Measurements from ENCODE around the gene POC5.

POC5 gene

DNA sequence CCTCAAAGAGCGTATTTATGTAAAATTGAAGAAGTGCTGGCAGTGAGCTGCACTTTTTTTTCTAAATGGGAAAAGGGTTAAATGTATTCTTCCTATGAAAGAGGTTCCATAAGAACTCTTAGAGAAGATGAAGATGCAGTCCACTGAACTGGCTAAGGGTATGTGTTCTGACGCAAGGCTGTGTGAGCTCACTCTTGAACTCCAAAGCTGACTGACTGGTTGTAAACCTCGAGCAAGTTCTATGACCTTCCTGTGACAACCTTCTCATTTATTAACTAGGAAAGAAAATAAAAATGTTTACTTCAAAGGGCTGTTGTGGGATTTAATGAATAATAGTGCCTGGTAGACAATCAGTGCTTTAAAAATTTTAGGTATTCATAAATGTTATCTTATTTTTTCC lies 46.7 kb downstream of the POC5 start:
- WGBS, result 90% methylated on average over 2 of the region's 3 CpGs
- Histone ChIP-seq H2BK12ac (ENCODE audit: low read length in 2 of 2) (no peak overlapping the region), H2BK5ac (ENCODE audit: low read depth, low read length, poor library complexity, severe bottlenecking) (no peak overlapping the region)

DNA sequence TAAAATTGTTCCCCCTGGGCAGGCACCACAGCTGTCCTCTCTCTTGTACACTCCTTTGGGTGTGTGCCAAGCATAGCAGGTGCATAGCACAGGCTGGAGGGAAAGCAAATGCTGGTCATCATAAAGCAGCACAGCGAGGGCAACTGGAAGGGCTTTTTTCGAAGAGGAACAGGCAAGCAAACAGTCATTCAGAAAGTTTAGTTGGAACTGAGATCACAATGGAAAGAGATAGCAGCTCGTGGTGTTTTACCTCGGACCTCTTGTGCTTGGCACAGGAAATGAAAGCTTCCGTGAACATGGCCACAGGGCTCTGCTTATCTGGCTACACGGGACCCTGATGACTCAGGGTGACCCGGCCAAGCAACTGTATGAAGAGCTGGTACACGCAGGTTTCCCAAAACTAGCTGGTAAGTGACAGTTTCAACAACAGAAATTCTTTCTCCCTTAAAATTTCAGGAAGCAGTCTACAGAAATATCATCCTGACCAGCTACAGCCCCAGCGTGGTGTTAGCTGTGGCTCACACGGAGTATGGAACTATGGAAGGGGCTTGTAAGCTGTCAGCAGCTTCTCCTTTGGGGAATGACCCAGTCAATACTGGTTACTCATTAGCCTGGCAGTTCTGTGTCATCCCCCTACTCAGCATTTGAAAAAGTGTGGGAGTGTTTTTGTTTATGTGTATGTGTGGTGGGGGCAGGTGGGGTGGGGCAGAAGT lies 48.1 kb downstream of the POC5 start:
- Histone ChIP-seq H4K91ac (ENCODE audit: low read length) (no peak overlapping the region), H2BK5ac (ENCODE audit: low read depth, low read length, poor library complexity, severe bottlenecking) (no peak overlapping the region), H3K4me3 (ENCODE audit: insufficient read depth in 1 of 2, low read depth in 1 of 2, low read length in 2 of 2) (no peak overlapping the region), H3K79me1 (replicated peaks; ENCODE audit: low read length, poor library complexity, severe bottlenecking) (no peaks in the 10 kb centered on the region), H3K23ac (ENCODE audit: low read length in 2 of 2) (no peak overlapping the region), H3K9me3 (ENCODE audit: control insufficient read depth, low read length) (no peaks in the 10 kb centered on the region), H4K8ac (ENCODE audit: low read length) (no peak overlapping the region), H3K18ac (ENCODE audit: low read depth in 1 of 2, low read length in 2 of 2) (no peak overlapping the region), H2BK15ac (ENCODE audit: low read depth, poor library complexity, severe bottlenecking) (no peak overlapping the region), H3K9ac (ENCODE audit: low read length) (no peak overlapping the region), H3K27ac (ENCODE audit: low read length, poor library complexity, severe bottlenecking) (no peak overlapping the region), H3K4me1 (ENCODE audit: control insufficient read depth, insufficient read depth, low read depth, low read length) (peaks cover 12% of the 10 kb centered on the region), H2BK12ac (ENCODE audit: low read length in 2 of 2) (no peak overlapping the region), H3K14ac (ENCODE audit: low read length in 2 of 2) (no peak overlapping the region), H3K4me2 (ENCODE audit: low read length, poor library complexity, severe bottlenecking) (peak overlapping the region; percentile 5), H3K4ac (ENCODE audit: low read depth in 1 of 2, low read length in 2 of 2) (no peak overlapping the region), H2BK120ac (ENCODE audit: low read depth, low read length) (no peak overlapping the region), H2AK5ac (ENCODE audit: low read length, severe bottlenecking) (no peak overlapping the region), H3K27me3 (ENCODE audit: control insufficient read depth in 1 of 2, insufficient read depth in 1 of 2, low read length in 2 of 2) (no peaks in the 10 kb centered on the region), H2AFZ (ENCODE audit: low read depth, low read length) (no peak overlapping the region), H3K36me3 (ENCODE audit: control insufficient read depth in 1 of 2, insufficient read depth in 2 of 2, low read depth in 1 of 2, low read length in 2 of 2) (peaks cover 0 to 8% of the 10 kb centered on the region in 2 experiments)
- no peak for DNase-seq
- whole genome bisulfite sequencing, result 50% methylated on average over 10 of the region's 10 CpGs

More for the DNA sequence above, 46.7 kb downstream of the POC5 start:
- H3K27ac ChIP-seq (ENCODE audit: low read length, poor library complexity, severe bottlenecking), result no peak overlapping the region
- H3K18ac ChIP-seq (ENCODE audit: low read depth in 1 of 2, low read length in 2 of 2), result no peak overlapping the region
- no peak overlapping the region for H2AFZ ChIP-seq (ENCODE audit: low read depth, low read length)
- H3K79me1 ChIP-seq (replicated peaks; ENCODE audit: low read length, poor library complexity, severe bottlenecking), result no peaks in the 10 kb centered on the region
- H4K91ac ChIP-seq (ENCODE audit: low read length), result no peak overlapping the region
- H3K4me2 ChIP-seq (ENCODE audit: low read length, poor library complexity, severe bottlenecking), result no peak overlapping the region
- no peak overlapping the region for H3K14ac ChIP-seq (ENCODE audit: low read length in 2 of 2)
- H3K23ac ChIP-seq (ENCODE audit: low read length in 2 of 2), result no peak overlapping the region
- no peak overlapping the region for H3K4me3 ChIP-seq (ENCODE audit: insufficient read depth in 1 of 2, low read depth in 1 of 2, low read length in 2 of 2)
- H2AK5ac ChIP-seq (ENCODE audit: low read length, severe bottlenecking), result no peak overlapping the region
- H4K8ac ChIP-seq (ENCODE audit: low read length), result no peak overlapping the region
- H2BK120ac ChIP-seq (ENCODE audit: low read depth, low read length), result no peak overlapping the region
- H3K4me1 ChIP-seq (ENCODE audit: control insufficient read depth, insufficient read depth, low read depth, low read length), result peaks cover 12% of the 10 kb centered on the region
- H3K9ac ChIP-seq (ENCODE audit: low read length), result no peak overlapping the region
- H3K36me3 ChIP-seq (ENCODE audit: control insufficient read depth in 1 of 2, insufficient read depth in 2 of 2, low read depth in 1 of 2, low read length in 2 of 2), result peaks cover 0 to 19% of the 10 kb centered on the region in 2 experiments
- H3K4ac ChIP-seq (ENCODE audit: low read depth in 1 of 2, low read length in 2 of 2), result no peak overlapping the region
- no peaks in the 10 kb centered on the region for H3K9me3 ChIP-seq (ENCODE audit: control insufficient read depth, low read length)
- no peaks in the 10 kb centered on the region for H3K27me3 ChIP-seq (ENCODE audit: control insufficient read depth in 1 of 2, insufficient read depth in 1 of 2, low read length in 2 of 2)
- no peak overlapping the region for H2BK15ac ChIP-seq (ENCODE audit: low read depth, poor library complexity, severe bottlenecking)
- no peak for DNase-seq

DNA sequence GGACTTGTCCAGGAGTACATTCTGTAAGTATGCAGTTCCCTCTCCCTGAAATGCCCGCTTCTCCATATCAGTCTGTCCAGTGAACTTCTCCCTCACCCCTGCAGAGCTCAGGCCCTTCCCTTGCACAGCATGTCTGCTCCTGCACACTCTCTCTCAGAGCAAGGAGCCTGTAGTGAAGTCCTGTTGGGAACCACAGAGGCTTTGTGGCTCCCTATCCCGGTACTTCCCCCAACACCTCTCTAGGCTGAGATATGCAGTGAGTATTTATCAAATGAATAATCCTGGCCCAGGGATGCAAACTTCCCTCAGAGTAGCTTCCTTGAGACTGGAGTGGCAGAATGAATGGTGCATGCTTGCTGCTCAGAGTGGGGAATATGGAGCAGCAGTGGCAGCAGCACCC lies 48.8 kb downstream of the POC5 start:
- no peak overlapping the region for H2BK5ac ChIP-seq (ENCODE audit: low read depth, low read length, poor library complexity, severe bottlenecking)
- no peak overlapping the region for H3K4me2 ChIP-seq (ENCODE audit: low read length, poor library complexity, severe bottlenecking)
- H3K9ac ChIP-seq (ENCODE audit: low read length), result no peak overlapping the region
- no peak overlapping the region for H3K23ac ChIP-seq (ENCODE audit: low read length in 2 of 2)
- no peak overlapping the region for H2BK12ac ChIP-seq (ENCODE audit: low read length in 2 of 2)
- no peak for DNase-seq
- H2AFZ ChIP-seq (ENCODE audit: low read depth, low read length), result no peak overlapping the region
- H3K9me3 ChIP-seq (ENCODE audit: control insufficient read depth, low read length), result no peaks in the 10 kb centered on the region
- H3K4ac ChIP-seq (ENCODE audit: low read depth in 1 of 2, low read length in 2 of 2), result no peak overlapping the region
- no peak overlapping the region for H4K91ac ChIP-seq (ENCODE audit: low read length)
- H3K4me1 ChIP-seq (ENCODE audit: control insufficient read depth, insufficient read depth, low read depth, low read length), result peaks cover 12% of the 10 kb centered on the region
- H2BK120ac ChIP-seq (ENCODE audit: low read depth, low read length), result no peak overlapping the region
- H3K4me3 ChIP-seq (ENCODE audit: insufficient read depth in 1 of 2, low read depth in 1 of 2, low read length in 2 of 2), result no peak overlapping the region
- no peak overlapping the region for H4K8ac ChIP-seq (ENCODE audit: low read length)
- H3K14ac ChIP-seq (ENCODE audit: low read length in 2 of 2), result no peak overlapping the region
- no peak overlapping the region for H2AK5ac ChIP-seq (ENCODE audit: low read length, severe bottlenecking)
- WGBS, result 100% methylated on average over 1 of the region's 2 CpGs
- H3K79me1 ChIP-seq (replicated peaks; ENCODE audit: low read length, poor library complexity, severe bottlenecking), result no peaks in the 10 kb centered on the region
- no peak overlapping the region for H3K27ac ChIP-seq (ENCODE audit: low read length, poor library complexity, severe bottlenecking)
- H3K36me3 ChIP-seq (ENCODE audit: control insufficient read depth in 1 of 2, insufficient read depth in 2 of 2, low read depth in 1 of 2, low read length in 2 of 2), result peaks cover 0 to 8% of the 10 kb centered on the region in 2 experiments
- no peak overlapping the region for H2BK15ac ChIP-seq (ENCODE audit: low read depth, poor library complexity, severe bottlenecking)
- H3K27me3 ChIP-seq (ENCODE audit: control insufficient read depth in 1 of 2, insufficient read depth in 1 of 2, low read length in 2 of 2), result no peaks in the 10 kb centered on the region
- H3K18ac ChIP-seq (ENCODE audit: low read depth in 1 of 2, low read length in 2 of 2), result no peak overlapping the region

DNA sequence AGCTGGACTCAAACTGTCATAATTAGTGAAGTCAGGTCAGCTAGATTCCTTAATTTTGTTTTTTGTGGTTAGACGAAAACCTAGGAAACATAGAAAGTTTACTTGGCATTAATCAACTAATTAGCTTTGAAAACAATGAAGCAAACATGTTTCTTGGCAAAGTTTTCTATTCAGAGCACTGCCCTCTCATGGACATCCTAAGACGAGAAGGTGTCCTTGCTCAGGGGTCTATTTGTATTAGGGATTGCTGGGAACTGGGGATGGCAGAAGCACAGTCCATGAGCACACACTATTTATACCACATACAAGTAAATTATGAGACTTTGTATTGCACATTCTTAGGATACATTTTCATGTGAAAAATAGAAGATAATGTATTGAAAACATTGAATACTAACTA lies 49.7 kb downstream of the POC5 start:
- Histone ChIP-seq H3K14ac (ENCODE audit: low read length in 2 of 2) (no peak overlapping the region), H2BK120ac (ENCODE audit: low read depth, low read length) (no peak overlapping the region), H3K9me3 (ENCODE audit: control insufficient read depth, low read length) (no peaks in the 10 kb centered on the region), H3K4me3 (ENCODE audit: insufficient read depth in 1 of 2, low read depth in 1 of 2, low read length in 2 of 2) (no peak overlapping the region), H3K4me2 (ENCODE audit: low read length, poor library complexity, severe bottlenecking) (no peak overlapping the region), H3K79me1 (replicated peaks; ENCODE audit: low read length, poor library complexity, severe bottlenecking) (no peaks in the 10 kb centered on the region), H3K23ac (ENCODE audit: low read length in 2 of 2) (no peak overlapping the region), H4K8ac (ENCODE audit: low read length) (no peak overlapping the region), H2BK5ac (ENCODE audit: low read depth, low read length, poor library complexity, severe bottlenecking) (no peak overlapping the region), H3K18ac (ENCODE audit: low read depth in 1 of 2, low read length in 2 of 2) (no peak overlapping the region), H3K27ac (ENCODE audit: low read length, poor library complexity, severe bottlenecking) (no peak overlapping the region), H3K4me1 (ENCODE audit: control insufficient read depth, insufficient read depth, low read depth, low read length) (peaks cover 12% of the 10 kb centered on the region), H3K4ac (ENCODE audit: low read depth in 1 of 2, low read length in 2 of 2) (no peak overlapping the region), H4K91ac (ENCODE audit: low read length) (no peak overlapping the region), H2AFZ (ENCODE audit: low read depth, low read length) (no peak overlapping the region), H3K27me3 (ENCODE audit: control insufficient read depth in 1 of 2, insufficient read depth in 1 of 2, low read length in 2 of 2) (no peaks in the 10 kb centered on the region), H3K36me3 (ENCODE audit: control insufficient read depth in 1 of 2, insufficient read depth in 2 of 2, low read depth in 1 of 2, low read length in 2 of 2) (peaks cover 0 to under 1% of the 10 kb centered on the region in 2 experiments), H2AK5ac (ENCODE audit: low read length, severe bottlenecking) (no peak overlapping the region), H3K9ac (ENCODE audit: low read length) (no peak overlapping the region), H2BK15ac (ENCODE audit: low read depth, poor library complexity, severe bottlenecking) (no peak overlapping the region), H2BK12ac (ENCODE audit: low read length in 2 of 2) (no peak overlapping the region)
- DNase-seq, result no peak
- 100% methylated on average over 1 of the region's 2 CpGs for WGBS

All from mesenchymal stem cell (in vitro differentiated cells and primary cell).